GM23248 (cell line): ENCODE measurements around the gene HSD3B7.

ENCODE experiments used
- EZH2 ChIP-seq: fragments of 200-600 bp; sonication (generic); IDR thresholded peaks from 2 replicates; pipeline ENCODE4 v1.6.1; 2018; ENCODE audit warnings: antibody characterized with exemption, mild to moderate bottlenecking; ENCODE audit not compliant: insufficient read depth, poor library complexity, severe bottlenecking
- EZH2phosphoT487 ChIP-seq: fragments of 200-600 bp; sonication (generic); IDR thresholded peaks from 2 replicates; pipeline ENCODE4 v1.6.1; 2018; ENCODE audit warnings: antibody characterized with exemption, moderate library complexity, mild to moderate bottlenecking, low read depth; ENCODE audit not compliant: insufficient read depth

DNA sequence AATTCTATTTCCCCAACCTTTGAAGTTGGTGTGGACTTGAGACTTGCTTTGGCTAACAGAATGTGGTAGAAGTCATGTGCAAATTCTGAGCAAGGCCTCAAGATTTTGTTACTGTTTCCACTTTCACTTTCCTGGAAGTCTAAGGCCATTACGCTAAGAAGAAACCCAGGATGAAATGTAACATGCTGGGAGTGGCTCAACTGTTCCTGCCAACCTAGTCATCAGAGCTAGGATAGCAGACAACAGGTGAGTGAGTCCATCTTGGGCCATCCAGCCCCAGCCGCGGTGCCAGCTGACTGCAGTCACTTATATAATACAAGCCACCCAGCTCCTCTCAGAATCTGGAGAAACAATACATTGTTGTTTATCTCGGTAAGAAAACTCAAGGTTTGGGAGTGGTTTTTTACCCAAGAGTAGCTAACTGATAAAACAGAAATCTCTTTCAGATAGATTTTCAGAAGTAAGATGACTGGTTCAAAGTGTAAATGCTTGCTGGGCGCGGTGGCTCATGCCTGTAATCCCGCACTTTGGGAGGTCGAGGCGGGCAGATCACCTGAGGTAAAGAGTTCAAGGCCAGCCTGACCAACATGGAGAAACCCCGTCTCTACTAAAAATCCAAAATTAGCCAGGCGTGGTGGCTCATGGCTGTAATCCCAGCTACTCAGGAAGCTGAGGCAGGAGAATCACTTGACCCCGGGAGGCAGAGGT lies 37.7 kb downstream of the HSD3B7 start:
- TF ChIP-seq EZH2, result no peak
- TF ChIP-seq EZH2phosphoT487, result no peak
